HG03196 (cell line): Measurements from ENCODE around the gene OR2J3.
"Not testable (repeated sequence)": the region's sequence is repeated elsewhere in the genome, so short reads cannot be mapped to it uniquely, and the experiment has no call there.

Source experiments
- ATAC-seq: cut with Tn5 transposase; IDR thresholded peaks from one replicate; pipeline ENCODE4 v1.9.1; 2021; ENCODE audit not compliant: unreplicated experiment

Gene OR2J3

GRCh38 chr6:29159922-29160321 lies 52.1 kb downstream of the OR2J3 start:
- ATAC-seq, result not testable (repeated sequence)
